T-cell (primary cell): ENCODE data around the gene CPN1. TPM values are rescaled to one million over a fixed set of nuclear protein-coding genes. Genes with fewer than 3 reads are reported as not detected.

Experiments used
- ATAC-seq, 4 experiments: fragments of 200-7000 bp in 3 of 4; fragments of 150-1000 bp in 1 of 4; cut with Tn5 transposase; replicated peaks in 1 of 4; 1 replicate in 3 of 4; 2 replicates in 1 of 4; pipeline ENCODE4 v1.10.0; 2021; ENCODE audit warnings: moderate library complexity in 3 of 4, mild to moderate bottlenecking in 2 of 4, moderate number of reproducible peaks in 1 of 4
- CTCF ChIA-PET, 2 donors: fragments of 300-600 bp; sonication (Branson Sonifier 250); formaldehyde crosslinking; loops; one replicate each; lab custom pipeline; 2022; ENCODE audit warnings: antibody characterized with exemption in 2 of 2; lab: Charles Lee
- POLR2A ChIA-PET, 2 donors: fragments of 300-600 bp; sonication (Branson Sonifier 250); formaldehyde crosslinking; loops; one replicate each; lab custom pipeline; 2022; ENCODE audit warnings: antibody characterized with exemption in 2 of 2; lab: Charles Lee
- DNase-seq, 35 experiments: peaks; one replicate each; pipeline versions ENCODE4 v3.0.0 to v3.0.0-alpha.2; 2013 to 2023
- H3K27ac ChIP-seq: one replicate; pipeline ENCODE4 v1.5.1; 2013; ENCODE audit warnings: low read length
- H3K27me3 ChIP-seq, 2 experiments: replicated peaks in 1 of 2; 1 replicate in 1 of 2; 2 replicates in 1 of 2; pipeline versions ENCODE4 v1.6.1 to v1.7.0; 2013; ENCODE audit warnings: low read length in 1 of 2, mixed read lengths in 1 of 2; ENCODE audit not compliant: control insufficient read depth in 2 of 2, insufficient read depth in 2 of 2; ENCODE audit errors: extremely low read depth in 1 of 2
- H3K36me3 ChIP-seq, 2 donors: 1 replicate in 1 of 2; 2 replicates in 1 of 2; pipeline versions ENCODE4 v1.6.1 to v1.7.0; 2013; ENCODE audit warnings: low read length in 1 of 2; ENCODE audit not compliant: control insufficient read depth in 2 of 2, insufficient read depth in 1 of 2; ENCODE audit errors: extremely low read depth in 1 of 2
- H3K4me1 ChIP-seq, 2 experiments: 1 replicate in 1 of 2; 2 replicates in 1 of 2; pipeline versions ENCODE4 v1.6.1 to v1.7.0; 2013; ENCODE audit warnings: low read length in 2 of 2, mixed read lengths in 1 of 2; ENCODE audit not compliant: insufficient read depth in 2 of 2, control insufficient read depth in 1 of 2; ENCODE audit errors: extremely low read depth in 1 of 2
- H3K4me3 ChIP-seq, 2 donors: 1 replicate in 1 of 2; 2 replicates in 1 of 2; pipeline versions ENCODE4 v1.5.1 to v1.7.0; 2013; ENCODE audit warnings: mild to moderate bottlenecking in 2 of 2, low read length in 1 of 2, moderate library complexity in 1 of 2; ENCODE audit not compliant: control insufficient read depth in 1 of 2; ENCODE audit errors: extremely low read depth in 1 of 2
- H3K9me3 ChIP-seq: 2 replicates; pipeline ENCODE4 v1.7.0; 2013
- H3K27ac Mint-ChIP-seq, 2 donors: one replicate each; pipeline ENCODE4 v1.8.0; 2020 to 2021; ENCODE audit warnings: mild to moderate bottlenecking in 2 of 2, mixed read lengths in 2 of 2
- H3K27me3 Mint-ChIP-seq, 2 donors: one replicate each; pipeline ENCODE4 v1.8.0; 2021 to 2022; ENCODE audit warnings: mixed read lengths in 2 of 2
- H3K36me3 Mint-ChIP-seq: one replicate; pipeline ENCODE4 v1.8.0; 2021; ENCODE audit warnings: mixed read lengths
- H3K4me1 Mint-ChIP-seq, 3 donors: one replicate each; pipeline ENCODE4 v1.8.0; 2020 to 2022; ENCODE audit warnings: mixed read lengths in 3 of 3, mild to moderate bottlenecking in 1 of 3
- H3K4me3 Mint-ChIP-seq, 3 donors: one replicate each; pipeline ENCODE4 v1.8.0; 2020 to 2022; ENCODE audit warnings: mild to moderate bottlenecking in 3 of 3, mixed read lengths in 3 of 3, moderate library complexity in 3 of 3
- H3K9me3 Mint-ChIP-seq, 3 donors: one replicate each; pipeline ENCODE4 v1.8.0; 2020 to 2022; ENCODE audit warnings: mixed read lengths in 3 of 3
- WGBS: methylation state at CpG from one replicate; pipeline ENCODE4 v1.1.5; 2013; ENCODE audit warnings: missing lambda C conversion rate; ENCODE audit not compliant: insufficient coverage; 5-methylcytosine and 5-hydroxymethylcytosine counted together
- total RNA-seq, 35 experiments: library from RNA in 6 of 35; stranded (reverse) in 6 of 35; fragments of 120-200 nt in 1 of 35; gene quantifications; one replicate each; pipeline versions ENCODE4 v1.2.1 to v1.2.4 and lab custom pipeline; 2013 to 2026

CPN1 gene
- total RNA-seq, 5 donors from 2014 or later (not counting 1 experiment from before 2014, with no cell fraction given) = not detected

- ATAC-seq = no peak
- peaks cover 4 to 10% (median 8%) of the 10 kb centered on the region in 3 donors for H3K9me3 Mint-ChIP-seq
- peaks cover 2% of the 10 kb centered on the region for H3K36me3 Mint-ChIP-seq
- ChIA-PET CTCF (no interaction called here), POLR2A (no interaction called here)
- Histone ChIP-seq H3K4me1 (no peaks in the 10 kb centered on the region), H3K27ac (no peak overlapping the region), H3K4me3 (no peak overlapping the region), H3K27me3 (peaks cover 0 to 4% of the 10 kb centered on the region in 2 experiments), H3K9me3 (no peaks in the 10 kb centered on the region), H3K36me3 (no peaks in the 10 kb centered on the region)
- no peak overlapping the region for H3K4me3 Mint-ChIP-seq
- no peak overlapping the region for H3K27ac Mint-ChIP-seq
- WGBS = 100% methylated on average over 2 of the region's 11 CpGs
- no peak for DNase-seq
- peaks cover 2 to 3% of the 10 kb centered on the region in 2 donors for H3K27me3 Mint-ChIP-seq
- H3K4me1 Mint-ChIP-seq = peaks cover 4 to 10% (median 5%) of the 10 kb centered on the region in 3 donors
Observed at GRCh38 chr10:100024748-100025147, 56.9 kb downstream of the CPN1 start.

- Mint-ChIP-seq H3K27me3 (peaks cover 1 to 9% of the 10 kb centered on the region in 2 donors), H3K36me3 (peaks cover 2% of the 10 kb centered on the region), H3K4me3 (no peak overlapping the region), H3K27ac (no peak overlapping the region), H3K9me3 (peaks cover 0 to 5% (median 3%) of the 10 kb centered on the region in 3 donors), H3K4me1 (peaks cover 4 to 10% (median 5%) of the 10 kb centered on the region in 3 donors)
- 86% methylated on average over 1 of the region's 2 CpGs for WGBS
- Histone ChIP-seq H3K27ac (no peak overlapping the region), H3K36me3 (no peaks in the 10 kb centered on the region), H3K9me3 (no peaks in the 10 kb centered on the region), H3K4me1 (no peaks in the 10 kb centered on the region), H3K27me3 (peaks cover 0 to 2% of the 10 kb centered on the region in 2 experiments), H3K4me3 (no peak overlapping the region)
- ATAC-seq (no peak), DNase-seq (no peak)
- CTCF ChIA-PET = interaction anchor here in 1 of 2 donors (1.0 kb wide), 1 partner anchor 24 kb away, joined by 3 read pairs; no protein-coding TSS in a partner anchor
- POLR2A ChIA-PET = no interaction called here
Observed at GRCh38 chr10:100022403-100022802, 59.3 kb downstream of the CPN1 start.

- Histone ChIP-seq H3K27ac (no peak overlapping the region), H3K9me3 (no peaks in the 10 kb centered on the region), H3K36me3 (no peaks in the 10 kb centered on the region), H3K27me3 (peaks cover 0 to 2% of the 10 kb centered on the region in 2 experiments), H3K4me1 (no peaks in the 10 kb centered on the region), H3K4me3 (no peak overlapping the region)
- DNase-seq = no peak
- ATAC-seq = no peak
- H3K9me3 Mint-ChIP-seq = peaks cover 0 to 3% (median under 1%) of the 10 kb centered on the region in 3 donors
- H3K36me3 Mint-ChIP-seq = no peaks in the 10 kb centered on the region
- ChIA-PET CTCF (interaction anchor here in 1 of 2 donors (1.0 kb wide), 1 partner anchor 25 kb away, joined by 3 read pairs; no protein-coding TSS in a partner anchor), POLR2A (no interaction called here)
- no peak overlapping the region for H3K27ac Mint-ChIP-seq
- peaks cover 4 to 10% (median 5%) of the 10 kb centered on the region in 3 donors for H3K4me1 Mint-ChIP-seq
- peaks cover 1 to 9% of the 10 kb centered on the region in 2 donors for H3K27me3 Mint-ChIP-seq
- no CpG with 5 or more reads among the region's 1 CpG for WGBS
- H3K4me3 Mint-ChIP-seq = no peak overlapping the region
Observed at GRCh38 chr10:100021322-100021721, 60.3 kb downstream of the CPN1 start.

GRCh38 chr10:100020886-100021253 is 60.8 kb downstream of the CPN1 start:
- no peaks in the 10 kb centered on the region for H3K9me3 ChIP-seq
- H3K36me3 ChIP-seq = no peaks in the 10 kb centered on the region
- no peaks in the 10 kb centered on the region for H3K4me1 ChIP-seq
- peaks cover 0 to 2% of the 10 kb centered on the region in 2 experiments for H3K27me3 ChIP-seq
- Mint-ChIP-seq H3K36me3 (no peaks in the 10 kb centered on the region), H3K27me3 (peaks cover 1 to 9% of the 10 kb centered on the region in 2 donors), H3K27ac (no peak overlapping the region), H3K4me1 (peaks cover 4 to 10% (median 5%) of the 10 kb centered on the region in 3 donors), H3K4me3 (no peak overlapping the region), H3K9me3 (no peaks in the 10 kb centered on the region)
- POLR2A ChIA-PET = no interaction called here
- DNase-seq (no peak), ATAC-seq (no peak)
- CTCF ChIA-PET = no interaction called here
- no peak overlapping the region for H3K4me3 ChIP-seq
- 70% methylated on average over 8 of the region's 11 CpGs for WGBS
- H3K27ac ChIP-seq = no peak overlapping the region

GRCh38 chr10:100020142-100020885 is 61.4 kb downstream of the CPN1 start:
- Histone ChIP-seq H3K36me3 (no peaks in the 10 kb centered on the region), H3K4me1 (no peaks in the 10 kb centered on the region), H3K4me3 (no peak overlapping the region), H3K27me3 (peaks cover 0 to 2% of the 10 kb centered on the region in 2 experiments), H3K9me3 (no peaks in the 10 kb centered on the region), H3K27ac (no peak overlapping the region)
- CTCF ChIA-PET = no interaction called here
- Mint-ChIP-seq H3K9me3 (no peaks in the 10 kb centered on the region), H3K36me3 (no peaks in the 10 kb centered on the region), H3K27me3 (peaks cover 1 to 9% of the 10 kb centered on the region in 2 donors), H3K27ac (no peak overlapping the region), H3K4me1 (peaks cover 4 to 10% (median 5%) of the 10 kb centered on the region in 3 donors), H3K4me3 (no peak overlapping the region)
- WGBS = 34% methylated on average over 3 of the region's 5 CpGs
- DNase-seq (peak in 3 of 35 experiments; percentile 1 to 15 (median 3)), ATAC-seq (peak in 2 of 4 experiments; percentile 46 to 59)
- POLR2A ChIA-PET = no interaction called here

- H3K9me3 ChIP-seq = no peaks in the 10 kb centered on the region
- peaks cover 4 to 10% (median 5%) of the 10 kb centered on the region in 3 donors for H3K4me1 Mint-ChIP-seq
- CTCF ChIA-PET = no interaction called here
- H3K4me1 ChIP-seq = no peaks in the 10 kb centered on the region
- no peak overlapping the region for H3K27ac ChIP-seq
- H3K9me3 Mint-ChIP-seq = no peaks in the 10 kb centered on the region
- WGBS = 67% methylated on average over 2 of the region's 3 CpGs
- peaks cover 1 to 9% of the 10 kb centered on the region in 2 donors for H3K27me3 Mint-ChIP-seq
- POLR2A ChIA-PET = no interaction called here
- H3K4me3 Mint-ChIP-seq = no peak overlapping the region
- H3K36me3 ChIP-seq = no peaks in the 10 kb centered on the region
- H3K27ac Mint-ChIP-seq = no peak overlapping the region
- ATAC-seq (no peak), DNase-seq (no peak)
- no peak overlapping the region for H3K4me3 ChIP-seq
- peaks cover 0 to 2% of the 10 kb centered on the region in 2 experiments for H3K27me3 ChIP-seq
- no peaks in the 10 kb centered on the region for H3K36me3 Mint-ChIP-seq
Observed at GRCh38 chr10:100019787-100020141, 61.9 kb downstream of the CPN1 start.
